DND-41 (cell line): Measurements from ENCODE around the gene ATXN1.
"Not testable (repeated sequence)": the region's sequence is repeated elsewhere in the genome, so short reads cannot be mapped to it uniquely, and the experiment has no call there.

Experiments used
- ATAC-seq: fragments of 200-7000 bp; cut with Tn5 transposase; 3 replicates; pipeline ENCODE4 v1.9.1; 2021; ENCODE audit warnings: low read depth; ENCODE audit not compliant: insufficient read depth
- DNase-seq: peaks from one replicate; pipeline ENCODE4 v3.0.0-alpha.2; 2020
- H2AFZ ChIP-seq: 2 replicates; pipeline ENCODE4 v1.6.0; 2012; ENCODE audit warnings: low read depth, low read length
- H3K27ac ChIP-seq: 2 replicates; pipeline ENCODE4 v1.5.1; 2012; ENCODE audit warnings: low read length, inconsistent platforms
- H3K27me3 ChIP-seq: fragments of 200-600 bp; sonication (generic); 2 replicates; pipeline ENCODE4 v1.6.0; 2012; ENCODE audit warnings: low read length, mild to moderate bottlenecking, inconsistent platforms; ENCODE audit not compliant: insufficient read depth, poor library complexity
- H3K36me3 ChIP-seq: 2 replicates; pipeline ENCODE4 v1.5.1; 2012; ENCODE audit warnings: low read length, inconsistent platforms; ENCODE audit not compliant: insufficient read depth
- H3K4me1 ChIP-seq: 2 replicates; pipeline ENCODE4 v1.5.1; 2012; ENCODE audit warnings: mild to moderate bottlenecking, low read length; ENCODE audit not compliant: insufficient read depth
- H3K4me2 ChIP-seq: 2 replicates; pipeline ENCODE4 v1.6.0; 2012; ENCODE audit warnings: mild to moderate bottlenecking, moderate library complexity, low read length, inconsistent platforms; ENCODE audit not compliant: insufficient read depth
- H3K4me3 ChIP-seq, 2 experiments: fragments of 200-600 bp in 1 of 2; shearing (Covaris generic) in 1 of 2; 2 replicates each; pipeline ENCODE4 v1.5.1; 2012 to 2016; ENCODE audit warnings: inconsistent platforms in 2 of 2, low read length in 2 of 2, mild to moderate bottlenecking in 2 of 2, low read depth in 1 of 2, moderate library complexity in 1 of 2
- H3K79me2 ChIP-seq: 2 replicates; pipeline ENCODE4 v1.6.0; 2012; ENCODE audit warnings: low read length, inconsistent platforms; ENCODE audit not compliant: insufficient read depth
- H3K9ac ChIP-seq: 2 replicates; pipeline ENCODE4 v1.6.0; 2012; ENCODE audit warnings: low read depth, mild to moderate bottlenecking, inconsistent platforms, low read length, moderate library complexity
- H3K9me3 ChIP-seq: 2 replicates; pipeline ENCODE4 v1.5.1; 2012; ENCODE audit warnings: low read length, moderate library complexity, mild to moderate bottlenecking, inconsistent platforms; ENCODE audit not compliant: insufficient read depth, severe bottlenecking
- H4K20me1 ChIP-seq: 2 replicates; pipeline ENCODE4 v1.6.0; 2012; ENCODE audit warnings: low read length; ENCODE audit not compliant: insufficient read depth
- EZH2 ChIP-seq: IDR thresholded peaks from 3 replicates; pipeline ENCODE4 v1.6.1; 2012; ENCODE audit warnings: borderline replicate concordance, low read depth, mild to moderate bottlenecking, moderate library complexity, low read length, inconsistent platforms; ENCODE audit not compliant: severe bottlenecking
- TF ChIP-seq, protein P1 (sequence below): IDR thresholded peaks from 2 replicates; pipeline ENCODE4 v1.5.1; 2012; ENCODE audit warnings: borderline replicate concordance, low read length, moderate library complexity, mild to moderate bottlenecking; ENCODE audit not compliant: poor library complexity, severe bottlenecking; ENCODE audit errors: extremely low read depth

ATXN1 gene

GRCh38 chr6:16468991-16469615 lies 292.2 kb downstream of the ATXN1 start:
- Histone ChIP-seq H2AFZ (no peak overlapping the region), H3K4me3 (no peak overlapping the region), H3K36me3 (no peaks in the 10 kb centered on the region), H3K9me3 (no peaks in the 10 kb centered on the region), H3K27me3 (no peaks in the 10 kb centered on the region), H3K9ac (no peak overlapping the region), H3K79me2 (no peaks in the 10 kb centered on the region), H3K4me1 (no peaks in the 10 kb centered on the region), H4K20me1 (no peaks in the 10 kb centered on the region), H3K27ac (no peak overlapping the region), H3K4me2 (no peak overlapping the region)
- TF ChIP-seq EZH2: no peak
- TF ChIP-seq, protein P1, sequence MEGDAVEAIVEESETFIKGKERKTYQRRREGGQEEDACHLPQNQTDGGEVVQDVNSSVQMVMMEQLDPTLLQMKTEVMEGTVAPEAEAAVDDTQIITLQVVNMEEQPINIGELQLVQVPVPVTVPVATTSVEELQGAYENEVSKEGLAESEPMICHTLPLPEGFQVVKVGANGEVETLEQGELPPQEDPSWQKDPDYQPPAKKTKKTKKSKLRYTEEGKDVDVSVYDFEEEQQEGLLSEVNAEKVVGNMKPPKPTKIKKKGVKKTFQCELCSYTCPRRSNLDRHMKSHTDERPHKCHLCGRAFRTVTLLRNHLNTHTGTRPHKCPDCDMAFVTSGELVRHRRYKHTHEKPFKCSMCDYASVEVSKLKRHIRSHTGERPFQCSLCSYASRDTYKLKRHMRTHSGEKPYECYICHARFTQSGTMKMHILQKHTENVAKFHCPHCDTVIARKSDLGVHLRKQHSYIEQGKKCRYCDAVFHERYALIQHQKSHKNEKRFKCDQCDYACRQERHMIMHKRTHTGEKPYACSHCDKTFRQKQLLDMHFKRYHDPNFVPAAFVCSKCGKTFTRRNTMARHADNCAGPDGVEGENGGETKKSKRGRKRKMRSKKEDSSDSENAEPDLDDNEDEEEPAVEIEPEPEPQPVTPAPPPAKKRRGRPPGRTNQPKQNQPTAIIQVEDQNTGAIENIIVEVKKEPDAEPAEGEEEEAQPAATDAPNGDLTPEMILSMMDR: no peak
- no peak for ATAC-seq
- no peak for DNase-seq

DNA sequence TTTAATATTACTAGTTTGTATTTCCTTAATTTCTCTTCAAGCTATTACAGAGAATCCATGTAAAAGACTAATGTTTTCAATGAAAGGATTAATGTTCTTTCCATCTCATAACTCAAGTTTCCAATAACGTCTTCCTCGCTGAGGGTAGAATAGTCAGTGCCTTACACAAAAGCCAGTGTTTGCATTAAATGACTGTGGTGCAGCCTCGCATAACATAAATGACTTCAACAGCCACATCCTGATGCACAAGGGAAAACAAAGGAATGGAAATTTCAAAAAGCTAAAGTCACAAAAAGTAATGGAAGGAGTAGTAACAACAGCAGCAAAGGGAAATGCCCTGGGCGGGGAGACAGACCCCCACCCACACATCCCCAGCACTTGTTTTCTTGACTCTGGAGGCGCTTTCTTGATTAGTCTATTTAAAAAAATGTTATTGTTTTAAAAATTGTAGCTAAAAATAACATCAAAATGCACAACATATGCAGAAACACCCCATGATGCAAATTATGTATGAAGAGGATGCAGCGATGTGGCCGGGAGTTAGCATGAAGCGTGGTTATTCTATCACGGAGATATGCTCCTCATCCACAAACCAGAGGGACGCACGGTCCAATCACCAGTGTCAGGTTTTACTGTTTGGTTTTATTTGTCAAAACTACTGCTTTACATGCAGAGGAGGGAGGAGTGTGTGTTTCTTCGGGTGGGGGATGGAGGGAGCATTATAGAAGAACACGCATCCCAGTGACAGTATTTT lies 294.3 kb downstream of the ATXN1 start:
- H3K4me2 ChIP-seq: no peak overlapping the region
- no peak overlapping the region for H3K9ac ChIP-seq
- H3K9me3 ChIP-seq: no peaks in the 10 kb centered on the region
- no peak overlapping the region for H2AFZ ChIP-seq
- TF ChIP-seq EZH2: no peak
- TF ChIP-seq, protein P1: no peak
- no peaks in the 10 kb centered on the region for H4K20me1 ChIP-seq
- no peak overlapping the region for H3K27ac ChIP-seq
- H3K27me3 ChIP-seq: no peaks in the 10 kb centered on the region
- no peak overlapping the region for H3K4me3 ChIP-seq
- ATAC-seq (no peak), DNase-seq (no peak)
- no peaks in the 10 kb centered on the region for H3K4me1 ChIP-seq
- no peaks in the 10 kb centered on the region for H3K36me3 ChIP-seq
- H3K79me2 ChIP-seq: no peaks in the 10 kb centered on the region

DNA sequence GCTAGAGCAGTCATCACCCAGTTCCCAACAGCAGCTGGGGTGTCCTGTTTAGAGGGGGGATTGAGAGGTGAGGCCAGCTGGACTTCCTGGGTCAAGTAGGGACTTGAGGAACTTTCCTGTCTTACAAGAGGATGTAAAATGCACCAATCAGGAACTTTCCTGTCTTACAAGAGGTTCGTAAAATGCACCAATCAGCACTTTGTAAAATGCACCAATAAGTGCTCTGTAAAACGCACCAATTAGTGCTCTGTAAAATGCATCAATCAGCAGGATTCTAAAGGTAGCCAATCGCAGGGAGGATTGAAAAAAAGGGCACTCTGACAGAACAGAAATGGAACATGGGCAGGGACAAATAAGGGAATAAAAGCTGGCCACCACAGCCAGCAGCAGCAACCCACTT lies 297.2 kb downstream of the ATXN1 start:
- Histone ChIP-seq H3K9me3 (no peaks in the 10 kb centered on the region), H3K36me3 (no peaks in the 10 kb centered on the region), H3K27ac (no peak overlapping the region), H3K27me3 (no peaks in the 10 kb centered on the region), H3K4me3 (no peak overlapping the region), H3K9ac (no peak overlapping the region), H2AFZ (no peak overlapping the region), H3K79me2 (no peaks in the 10 kb centered on the region), H3K4me1 (no peaks in the 10 kb centered on the region), H4K20me1 (no peaks in the 10 kb centered on the region), H3K4me2 (no peak overlapping the region)
- ATAC-seq (no peak), DNase-seq (no peak)
- TF ChIP-seq, protein P1: no peak
- TF ChIP-seq EZH2: no peak

- not testable (repeated sequence) for H4K20me1 ChIP-seq, H3K27ac ChIP-seq, DNase-seq, H3K4me3 ChIP-seq, H3K27me3 ChIP-seq, H3K79me2 ChIP-seq, H3K9me3 ChIP-seq, H3K36me3 ChIP-seq, ATAC-seq, H3K4me1 ChIP-seq, H2AFZ ChIP-seq, H3K4me2 ChIP-seq, H3K9ac ChIP-seq
These were observed 298.0 kb downstream of the ATXN1 start for GRCh38 chr6:16463246-16463645.
